Esophagus squamous epithelium (tissue), 4 donors: ENCODE data around the gene IFT88.

ENCODE experiments used
- CTCF ChIP-seq, 6 experiments: fragments of 450-650 bp in 4 of 6; fragments of 200-600 bp in 2 of 6; sonication (generic) in 2 of 6; IDR thresholded peaks; one replicate each; pipeline ENCODE4 v1.5.1; 2016 to 2019; ENCODE audit warnings: antibody characterized with exemption in 6 of 6, mild to moderate bottlenecking in 4 of 6, moderate library complexity in 4 of 6
- POLR2A ChIP-seq, 4 donors: fragments of 450-650 bp; IDR thresholded peaks; one replicate each; pipeline ENCODE4 v1.6.1; 2017; ENCODE audit warnings: antibody characterized with exemption in 4 of 4, mild to moderate bottlenecking in 4 of 4, moderate library complexity in 3 of 4

GRCh38 chr13:20702915-20703779, 136.2 kb downstream of the IFT88 start, which contains the start of gene IL17D:
- no peak for TF ChIP-seq CTCF (IDR thresholded peaks at IDR 0.05)
- no peak for TF ChIP-seq POLR2A (IDR thresholded peaks at IDR 0.05)
